Stomach (tissue), 4 donors: ENCODE data around the gene PRM3.

Source experiments
- CTCF ChIP-seq, 7 experiments: fragments of 450-650 bp in 4 of 7; fragments of 200-600 bp in 3 of 7; sonication (generic) in 3 of 7; IDR thresholded peaks; one replicate each; pipeline ENCODE4 v1.5.1; 2016 to 2019; ENCODE audit warnings: antibody characterized with exemption in 7 of 7, control low read depth in 2 of 7, mild to moderate bottlenecking in 1 of 7
- EP300 ChIP-seq: sonication (generic); formaldehyde crosslinking; IDR thresholded peaks from one replicate; pipeline ENCODE4 v1.6.1; 2017; ENCODE audit warnings: antibody characterized with exemption
- POLR2A ChIP-seq, 4 donors: fragments of 450-650 bp; IDR thresholded peaks; one replicate each; pipeline ENCODE4 v1.6.1; 2016; ENCODE audit warnings: antibody characterized with exemption in 4 of 4, control low read depth in 2 of 4, mild to moderate bottlenecking in 1 of 4, moderate library complexity in 1 of 4
- POLR2AphosphoS5 ChIP-seq, 3 donors: sonication (generic); formaldehyde crosslinking; IDR thresholded peaks; one replicate each; pipeline ENCODE4 v1.6.1; 2016; ENCODE audit warnings: antibody characterized with exemption in 3 of 3

DNA sequence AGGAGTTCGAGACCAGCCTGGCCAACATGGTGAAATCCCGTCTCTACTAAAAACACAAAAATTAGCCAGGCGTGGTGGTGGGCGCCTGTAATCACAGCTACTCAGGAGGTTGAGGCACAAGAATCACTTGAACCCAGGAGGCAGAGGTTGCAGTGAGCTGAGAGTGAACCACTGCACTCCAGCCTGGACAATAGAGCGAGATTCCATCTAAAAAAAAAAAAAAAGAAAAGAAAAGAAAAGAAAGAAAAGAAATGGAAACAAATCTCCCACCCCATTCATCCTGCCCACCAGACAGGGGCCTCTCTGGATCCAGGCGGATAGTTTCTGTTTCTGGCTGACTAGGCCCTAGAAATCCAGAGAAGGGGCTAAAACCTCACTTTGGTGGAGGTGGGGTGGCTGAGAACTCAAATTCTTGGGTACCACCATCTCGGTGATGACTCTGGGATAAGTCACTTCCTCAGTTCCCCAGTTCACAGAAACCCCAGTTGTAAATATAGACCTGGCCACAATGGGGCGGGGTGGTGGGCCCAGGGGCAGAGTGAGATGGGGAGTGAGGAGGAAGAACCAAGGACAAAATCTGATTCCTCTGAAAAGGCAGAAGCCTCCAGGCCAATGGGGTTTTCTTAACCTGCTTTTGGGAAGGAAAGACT, 39.6 kb downstream of the PRM3 start:
- TF ChIP-seq POLR2A (IDR thresholded peaks at IDR 0.05) (no peak), CTCF (IDR thresholded peaks at IDR 0.05) (no peak), POLR2AphosphoS5 (IDR thresholded peaks at IDR 0.05) (no peak), EP300 (no peak)
